Thyroid gland (tissue), 4 donors: ENCODE data around the gene SPATA9. TPM values are rescaled to one million over a fixed set of nuclear protein-coding genes. Genes with fewer than 3 reads are reported as not detected.
A peak's percentile ranks its signal among the peaks of the same experiment; 100 is the strongest.

Experiments
- DNase-seq, 2 donors: peaks; one replicate each; pipeline ENCODE4 v3.0.0-alpha.2; 2019
- H3K27ac ChIP-seq, 3 donors: fragments of 200-600 bp; sonication (generic); 1 replicate in 2 of 3; 2 replicates in 1 of 3; pipeline ENCODE4 v1.5.1; 2016 to 2019; ENCODE audit warnings: mild to moderate bottlenecking in 1 of 3, moderate library complexity in 1 of 3
- H3K27me3 ChIP-seq: fragments of 200-600 bp; sonication (generic); one replicate; pipeline ENCODE4 v1.5.1; 2019
- H3K36me3 ChIP-seq, 2 donors: fragments of 200-600 bp; sonication (generic); one replicate each; pipeline ENCODE4 v1.5.1; 2016 to 2019
- H3K4me1 ChIP-seq, 2 donors: fragments of 200-600 bp; sonication (generic); one replicate each; pipeline ENCODE4 v1.5.1; 2017 to 2019
- H3K4me3 ChIP-seq, 3 donors: fragments of 200-600 bp; sonication (generic); replicated peaks in 1 of 3; 1 replicate in 2 of 3; 2 replicates in 1 of 3; pipeline ENCODE4 v1.5.1; 2016; ENCODE audit warnings: mild to moderate bottlenecking in 1 of 3
- H3K9me3 ChIP-seq: fragments of 200-600 bp; sonication (generic); one replicate; pipeline ENCODE4 v1.5.1; 2017
- CTCF ChIP-seq, 6 experiments: fragments of 200-600 bp in 3 of 6; fragments of 450-650 bp in 3 of 6; sonication (generic) in 3 of 6; IDR thresholded peaks; one replicate each; pipeline ENCODE4 v1.5.1; 2016 to 2019; ENCODE audit warnings: antibody characterized with exemption in 6 of 6, mild to moderate bottlenecking in 2 of 6, inconsistent platforms in 1 of 6, moderate library complexity in 1 of 6
- POLR2A ChIP-seq, 2 donors: fragments of 450-650 bp; IDR thresholded peaks; one replicate each; pipeline ENCODE4 v1.6.1; 2017; ENCODE audit warnings: antibody characterized with exemption in 2 of 2, mild to moderate bottlenecking in 2 of 2, moderate library complexity in 1 of 2
- WGBS, 2 donors: methylation state at CpG; one replicate each; pipeline ENCODE4 v1.1.5; 2017; 5-methylcytosine and 5-hydroxymethylcytosine counted together
- intact Hi-C: fragments of 100-400 bp; cut with DNase I; formaldehyde crosslinking; loops from one replicate; pipeline ENCODE4 v1.15.1; 2023
- total RNA-seq, 4 donors: library from RNA; depleted of rRNA; stranded (reverse); fragments of >200 nt; gene quantifications; one replicate each; pipeline ENCODE4 v1.2.3, GENCODE V29; 2016

Gene SPATA9
- total RNA-seq, 4 donors from 2014 or later = not detected

GRCh38 chr5:95631991-95632675 lies 50.7 kb downstream of the SPATA9 start:
- DNase-seq = peak; percentile 3 to 8
- no peak for TF ChIP-seq POLR2A (IDR thresholded peaks at IDR 0.05)
- intact Hi-C loops = no loop called here
- H3K36me3 ChIP-seq = no peaks in the 10 kb centered on the region
- no peaks in the 10 kb centered on the region for H3K27me3 ChIP-seq
- H3K4me1 ChIP-seq = no peaks in the 10 kb centered on the region
- H3K4me3 ChIP-seq = no peak overlapping the region
- H3K9me3 ChIP-seq = no peaks in the 10 kb centered on the region
- no peak overlapping the region for H3K27ac ChIP-seq
- WGBS, 2 donors = 90 to 94% methylated on average over 4 of the region's 4 CpGs

- WGBS, 2 donors = 72 to 79% methylated on average over 2 of the region's 2 CpGs
- Histone ChIP-seq H3K4me1 (no peaks in the 10 kb centered on the region), H3K9me3 (no peaks in the 10 kb centered on the region), H3K4me3 (no peak overlapping the region), H3K27ac (no peak overlapping the region), H3K27me3 (no peaks in the 10 kb centered on the region), H3K36me3 (no peaks in the 10 kb centered on the region)
- TF ChIP-seq POLR2A (IDR thresholded peaks at IDR 0.05) (no peak), CTCF (IDR thresholded peaks at IDR 0.05) (no peak)
- no peak for DNase-seq
- intact Hi-C loops = no loop called here
Measured at GRCh38 chr5:95631255-95631958, 51.4 kb downstream of the SPATA9 start.

- Histone ChIP-seq H3K4me1 (no peaks in the 10 kb centered on the region), H3K27me3 (no peaks in the 10 kb centered on the region), H3K27ac (no peak overlapping the region), H3K9me3 (no peaks in the 10 kb centered on the region), H3K4me3 (no peak overlapping the region), H3K36me3 (no peaks in the 10 kb centered on the region)
- intact Hi-C loops = no loop called here
- TF ChIP-seq POLR2A (IDR thresholded peaks at IDR 0.05) (no peak), CTCF (IDR thresholded peaks at IDR 0.05) (no peak)
- WGBS, 2 donors = 92 to 95% methylated on average over 5 of the region's 5 CpGs
- DNase-seq = no peak
Measured at GRCh38 chr5:95630394-95630917, 52.3 kb downstream of the SPATA9 start.

- no peak for DNase-seq
- Histone ChIP-seq H3K4me1 (no peaks in the 10 kb centered on the region), H3K27me3 (no peaks in the 10 kb centered on the region), H3K27ac (no peak overlapping the region), H3K4me3 (no peak overlapping the region), H3K9me3 (no peaks in the 10 kb centered on the region), H3K36me3 (no peaks in the 10 kb centered on the region)
- TF ChIP-seq POLR2A (IDR thresholded peaks at IDR 0.05) (no peak), CTCF (IDR thresholded peaks at IDR 0.05) (no peak)
- intact Hi-C loops = no loop called here
- WGBS, 2 donors = 85 to 91% methylated on average over 1 of the region's 1 CpG
Measured at GRCh38 chr5:95628933-95629332, 53.9 kb downstream of the SPATA9 start.

- Histone ChIP-seq H3K4me3 (no peak overlapping the region), H3K27me3 (no peaks in the 10 kb centered on the region), H3K4me1 (no peaks in the 10 kb centered on the region), H3K36me3 (no peaks in the 10 kb centered on the region), H3K27ac (no peak overlapping the region), H3K9me3 (no peaks in the 10 kb centered on the region)
- WGBS, 2 donors = 90 to 94% methylated on average over 4 of the region's 4 CpGs
- no peak for DNase-seq
- no peak for TF ChIP-seq POLR2A (IDR thresholded peaks at IDR 0.05)
- no peak for TF ChIP-seq CTCF (IDR thresholded peaks at IDR 0.05)
- intact Hi-C loops = no loop called here
Measured at GRCh38 chr5:95627971-95628810, 54.6 kb downstream of the SPATA9 start.
